Measurements from ENCODE around the gene POU2AF2.

DNA sequence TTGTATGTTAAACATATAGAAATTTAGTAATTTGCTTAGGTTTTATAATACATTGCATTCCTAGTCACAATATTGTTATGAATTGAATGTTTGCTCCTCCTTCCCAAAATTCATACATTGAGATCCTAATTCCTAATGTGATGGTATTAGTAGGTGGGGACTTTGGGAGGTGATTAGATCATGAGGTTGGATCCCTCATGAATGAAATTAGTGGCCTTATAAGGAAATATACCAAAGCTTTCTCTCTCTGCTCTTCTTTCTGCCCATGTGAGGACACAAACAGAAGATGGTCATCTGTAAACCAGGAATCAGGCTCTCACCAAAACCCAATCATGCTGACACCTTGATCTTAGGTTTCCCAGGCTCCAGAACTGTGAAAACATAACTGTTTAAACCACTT, 41.3 kb upstream of the POU2AF2 start:
- TF ChIP-seq YY1 (IDR thresholded peaks at IDR 0.05; ENCODE audit: low read depth): no peak
- no peak for TF ChIP-seq TEAD4 (IDR thresholded peaks at IDR 0.05)
